GM12874 (cell line): Measurements from ENCODE around the gene TEX11.

ENCODE experiments used
- CTCF ChIP-seq: IDR thresholded peaks from 2 replicates; pipeline ENCODE4 v1.5.1; 2011; ENCODE audit warnings: low read depth, mild to moderate bottlenecking, control low read depth, low read length, moderate library complexity; ENCODE audit not compliant: insufficient read depth

Gene TEX11

GRCh38 chrX:70498129-70498528, 410.4 kb downstream of the TEX11 start:
- TF ChIP-seq CTCF, result no peak

DNA sequence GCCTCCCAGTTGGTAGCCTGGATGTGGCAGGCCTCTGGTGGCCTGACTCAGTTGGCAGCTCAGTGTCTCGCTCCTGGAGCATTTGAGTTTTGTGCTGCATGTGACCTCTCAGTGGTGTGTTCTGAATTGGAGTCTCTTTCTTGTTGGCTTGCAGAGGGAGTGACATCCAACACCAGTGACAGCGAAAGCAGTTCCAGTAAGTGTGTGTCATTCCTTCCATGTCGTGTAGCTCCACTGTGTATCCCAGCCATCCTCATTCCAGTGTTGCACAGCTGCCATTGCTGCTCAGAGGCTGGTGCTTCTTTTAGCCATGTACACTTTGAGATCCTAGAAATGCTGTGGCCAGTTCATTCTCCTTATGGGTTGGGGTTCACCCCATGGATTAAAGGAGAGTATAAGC, 411.5 kb downstream of the TEX11 start:
- TF ChIP-seq CTCF, result no peak

DNA sequence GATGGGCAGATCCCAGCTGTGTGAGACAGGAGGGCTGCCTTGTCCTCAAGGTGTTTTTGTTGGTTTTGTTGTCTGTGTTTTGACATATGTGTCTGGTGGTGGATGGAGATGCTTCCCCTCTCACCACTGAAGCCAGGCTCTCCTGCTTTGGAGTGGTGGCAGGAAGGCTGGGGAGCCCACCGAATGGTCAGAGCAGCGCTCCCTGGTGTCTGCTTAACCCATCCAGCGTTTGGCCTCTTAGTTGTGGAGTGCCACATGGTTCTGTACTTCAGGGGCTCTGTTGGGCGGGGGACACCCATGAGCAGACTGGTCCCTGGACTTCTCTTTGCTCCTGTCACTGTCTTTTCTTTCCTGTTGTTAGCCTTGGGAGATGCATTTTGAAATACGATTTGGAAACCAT, 412.0 kb downstream of the TEX11 start:
- TF ChIP-seq CTCF, result no peak

DNA sequence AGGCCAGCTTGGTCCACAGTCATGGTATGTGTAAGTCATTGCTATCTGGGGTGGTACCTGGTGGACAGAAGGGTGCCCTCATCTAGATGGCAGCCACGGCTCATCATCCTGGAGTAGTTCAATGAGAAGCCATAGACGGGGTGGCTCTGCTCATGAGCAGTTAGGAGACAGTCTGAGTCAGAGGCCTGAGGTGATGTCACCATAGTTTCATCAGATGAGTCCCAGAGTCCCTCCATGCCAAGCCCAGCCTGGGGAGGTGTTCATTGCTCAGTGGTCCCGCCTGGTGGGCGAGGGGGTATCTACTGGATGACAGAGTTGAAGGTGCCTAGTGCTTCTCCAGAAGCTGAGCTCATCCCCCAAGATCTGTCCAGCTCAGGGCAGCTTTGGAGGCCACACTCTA, 414.1 kb downstream of the TEX11 start:
- no peak for TF ChIP-seq CTCF

GRCh38 chrX:70488856-70489255, 419.7 kb downstream of the TEX11 start:
- TF ChIP-seq CTCF, result no peak

DNA sequence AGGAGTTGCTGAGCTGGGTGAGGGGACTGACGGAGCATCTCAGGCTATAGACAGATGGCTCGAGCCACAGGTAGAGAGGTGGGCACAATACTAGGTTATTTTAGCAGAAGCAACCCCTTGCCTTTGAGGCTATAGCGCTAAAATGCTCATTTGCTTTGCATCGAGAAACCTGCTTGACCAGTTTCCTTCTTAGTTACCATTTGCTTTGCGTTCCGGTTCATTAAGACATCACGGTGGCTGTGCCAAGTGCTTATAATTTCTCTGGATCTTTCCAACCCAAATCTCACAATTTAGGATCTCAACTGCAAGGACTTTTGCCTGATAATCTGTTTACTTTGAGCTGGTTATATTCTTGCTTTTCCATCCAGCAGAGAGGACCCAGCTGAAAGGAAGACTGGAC, 423.0 kb downstream of the TEX11 start:
- no peak for TF ChIP-seq CTCF

- no peak for TF ChIP-seq CTCF
Observed at GRCh38 chrX:70482300-70482699, 426.2 kb downstream of the TEX11 start.
